SU-DHL-6 (cell line): ENCODE data around the gene LIN7C.

Experiments used
- EZH2phosphoT487 ChIP-seq: fragments of 200-600 bp; sonication (generic), shearing (Covaris generic); conservative IDR thresholded peaks from 2 replicates; pipeline ENCODE4 v1.6.1; 2018; ENCODE audit warnings: mild to moderate bottlenecking, antibody characterized with exemption, low read length, moderate library complexity, mixed read lengths
- TF ChIP-seq, protein P1 (sequence below): fragments of 200-600 bp; sonication (generic); IDR thresholded peaks from one replicate; pipeline ENCODE4 v1.5.1; 2017; ENCODE audit warnings: antibody characterized with exemption, mild to moderate bottlenecking, low read length, moderate library complexity; ENCODE audit not compliant: insufficient read depth, poor library complexity, severe bottlenecking

DNA sequence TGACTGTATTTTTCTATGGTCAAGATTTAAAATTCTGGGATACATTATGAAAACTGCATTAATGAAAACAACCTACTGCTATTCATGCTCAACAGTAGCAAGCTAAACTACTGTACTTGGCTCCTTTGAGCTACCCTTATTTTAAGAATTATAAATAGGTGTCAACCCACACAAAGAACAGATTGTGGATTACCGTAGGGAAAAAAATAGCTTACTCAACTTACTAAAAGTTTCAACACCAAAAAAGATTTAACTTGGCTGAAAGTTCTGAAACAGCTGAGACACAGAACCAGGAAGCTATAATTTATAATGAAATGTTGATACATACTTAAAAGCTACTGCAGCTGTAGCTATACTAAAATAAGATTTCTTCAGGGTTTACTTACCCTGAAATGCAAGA, 10.1 kb downstream of the LIN7C start:
- no peak for TF ChIP-seq EZH2phosphoT487
- TF ChIP-seq, protein P1, sequence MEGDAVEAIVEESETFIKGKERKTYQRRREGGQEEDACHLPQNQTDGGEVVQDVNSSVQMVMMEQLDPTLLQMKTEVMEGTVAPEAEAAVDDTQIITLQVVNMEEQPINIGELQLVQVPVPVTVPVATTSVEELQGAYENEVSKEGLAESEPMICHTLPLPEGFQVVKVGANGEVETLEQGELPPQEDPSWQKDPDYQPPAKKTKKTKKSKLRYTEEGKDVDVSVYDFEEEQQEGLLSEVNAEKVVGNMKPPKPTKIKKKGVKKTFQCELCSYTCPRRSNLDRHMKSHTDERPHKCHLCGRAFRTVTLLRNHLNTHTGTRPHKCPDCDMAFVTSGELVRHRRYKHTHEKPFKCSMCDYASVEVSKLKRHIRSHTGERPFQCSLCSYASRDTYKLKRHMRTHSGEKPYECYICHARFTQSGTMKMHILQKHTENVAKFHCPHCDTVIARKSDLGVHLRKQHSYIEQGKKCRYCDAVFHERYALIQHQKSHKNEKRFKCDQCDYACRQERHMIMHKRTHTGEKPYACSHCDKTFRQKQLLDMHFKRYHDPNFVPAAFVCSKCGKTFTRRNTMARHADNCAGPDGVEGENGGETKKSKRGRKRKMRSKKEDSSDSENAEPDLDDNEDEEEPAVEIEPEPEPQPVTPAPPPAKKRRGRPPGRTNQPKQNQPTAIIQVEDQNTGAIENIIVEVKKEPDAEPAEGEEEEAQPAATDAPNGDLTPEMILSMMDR, result no peak
